Measurements from ENCODE around the gene AHCYL2. TPM values are rescaled to one million over a fixed set of nuclear protein-coding genes. Genes with fewer than 3 reads are reported as not detected.

The AHCYL2 gene
- polyA plus RNA-seq, 1 donor from 2014 or later = 39.9 TPM

DNA sequence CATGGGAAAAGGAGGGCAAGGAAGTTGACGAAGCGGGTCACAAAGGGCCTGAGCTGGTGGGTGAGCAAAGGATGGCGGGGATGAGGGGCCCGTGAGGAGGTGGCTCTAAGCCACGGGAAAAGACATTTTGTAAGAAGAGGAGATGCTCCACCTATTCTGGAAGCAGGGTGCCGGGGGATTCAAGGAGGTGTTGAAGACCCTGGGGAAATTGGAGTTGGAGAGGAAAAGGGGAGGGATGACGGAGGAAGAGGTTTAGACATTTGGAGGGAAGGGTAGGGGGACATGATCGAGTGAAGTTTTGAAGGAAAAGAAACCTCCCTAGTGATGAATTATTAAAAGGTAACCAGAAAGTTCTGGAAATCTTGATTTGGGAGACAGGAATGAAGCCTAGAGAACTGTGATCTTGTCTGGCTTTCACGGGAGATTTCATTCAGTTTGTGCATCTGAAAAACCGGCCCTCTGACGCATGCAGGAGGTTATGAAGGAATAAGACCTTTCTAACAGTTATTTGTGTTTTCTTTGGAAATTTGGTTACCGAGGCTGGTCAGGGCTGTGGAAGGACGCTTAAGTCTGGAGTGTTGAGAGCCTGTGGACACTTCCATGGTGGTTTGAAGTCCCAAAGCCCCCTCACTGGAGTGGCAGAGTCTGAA, 35.0 kb upstream of the AHCYL2 start:
- H3K9me2 ChIP-seq (ENCODE audit: insufficient read depth, low read length) = no peaks in the 10 kb centered on the region
- H3K4me2 ChIP-seq (ENCODE audit: low read length) = peak overlapping the region; percentile 85
- TF ChIP-seq EP300 (conservative IDR thresholded peaks at IDR 0.05; ENCODE audit: poor library complexity, severe bottlenecking) (no peak), POLR2AphosphoS5 (IDR thresholded peaks at IDR 0.05) (no peak), MXI1 (conservative IDR thresholded peaks at IDR 0.05; ENCODE audit: poor library complexity, severe bottlenecking) (no peak), EZH2 (IDR thresholded peaks at IDR 0.05; ENCODE audit: borderline replicate concordance, insufficient read depth, low read length, poor library complexity, severe bottlenecking) (no peak), TAF1 (IDR thresholded peaks at IDR 0.05; ENCODE audit: low read depth) (no peak), RAD21 (conservative IDR thresholded peaks at IDR 0.05) (no peak), SMC3 (conservative IDR thresholded peaks at IDR 0.05; ENCODE audit: poor library complexity) (no peak)
- TF ChIP-seq, protein P1, sequence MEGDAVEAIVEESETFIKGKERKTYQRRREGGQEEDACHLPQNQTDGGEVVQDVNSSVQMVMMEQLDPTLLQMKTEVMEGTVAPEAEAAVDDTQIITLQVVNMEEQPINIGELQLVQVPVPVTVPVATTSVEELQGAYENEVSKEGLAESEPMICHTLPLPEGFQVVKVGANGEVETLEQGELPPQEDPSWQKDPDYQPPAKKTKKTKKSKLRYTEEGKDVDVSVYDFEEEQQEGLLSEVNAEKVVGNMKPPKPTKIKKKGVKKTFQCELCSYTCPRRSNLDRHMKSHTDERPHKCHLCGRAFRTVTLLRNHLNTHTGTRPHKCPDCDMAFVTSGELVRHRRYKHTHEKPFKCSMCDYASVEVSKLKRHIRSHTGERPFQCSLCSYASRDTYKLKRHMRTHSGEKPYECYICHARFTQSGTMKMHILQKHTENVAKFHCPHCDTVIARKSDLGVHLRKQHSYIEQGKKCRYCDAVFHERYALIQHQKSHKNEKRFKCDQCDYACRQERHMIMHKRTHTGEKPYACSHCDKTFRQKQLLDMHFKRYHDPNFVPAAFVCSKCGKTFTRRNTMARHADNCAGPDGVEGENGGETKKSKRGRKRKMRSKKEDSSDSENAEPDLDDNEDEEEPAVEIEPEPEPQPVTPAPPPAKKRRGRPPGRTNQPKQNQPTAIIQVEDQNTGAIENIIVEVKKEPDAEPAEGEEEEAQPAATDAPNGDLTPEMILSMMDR (IDR thresholded peaks at IDR 0.05; ENCODE audit: poor library complexity, severe bottlenecking) = no peak
- TF ChIP-seq, protein P2, sequence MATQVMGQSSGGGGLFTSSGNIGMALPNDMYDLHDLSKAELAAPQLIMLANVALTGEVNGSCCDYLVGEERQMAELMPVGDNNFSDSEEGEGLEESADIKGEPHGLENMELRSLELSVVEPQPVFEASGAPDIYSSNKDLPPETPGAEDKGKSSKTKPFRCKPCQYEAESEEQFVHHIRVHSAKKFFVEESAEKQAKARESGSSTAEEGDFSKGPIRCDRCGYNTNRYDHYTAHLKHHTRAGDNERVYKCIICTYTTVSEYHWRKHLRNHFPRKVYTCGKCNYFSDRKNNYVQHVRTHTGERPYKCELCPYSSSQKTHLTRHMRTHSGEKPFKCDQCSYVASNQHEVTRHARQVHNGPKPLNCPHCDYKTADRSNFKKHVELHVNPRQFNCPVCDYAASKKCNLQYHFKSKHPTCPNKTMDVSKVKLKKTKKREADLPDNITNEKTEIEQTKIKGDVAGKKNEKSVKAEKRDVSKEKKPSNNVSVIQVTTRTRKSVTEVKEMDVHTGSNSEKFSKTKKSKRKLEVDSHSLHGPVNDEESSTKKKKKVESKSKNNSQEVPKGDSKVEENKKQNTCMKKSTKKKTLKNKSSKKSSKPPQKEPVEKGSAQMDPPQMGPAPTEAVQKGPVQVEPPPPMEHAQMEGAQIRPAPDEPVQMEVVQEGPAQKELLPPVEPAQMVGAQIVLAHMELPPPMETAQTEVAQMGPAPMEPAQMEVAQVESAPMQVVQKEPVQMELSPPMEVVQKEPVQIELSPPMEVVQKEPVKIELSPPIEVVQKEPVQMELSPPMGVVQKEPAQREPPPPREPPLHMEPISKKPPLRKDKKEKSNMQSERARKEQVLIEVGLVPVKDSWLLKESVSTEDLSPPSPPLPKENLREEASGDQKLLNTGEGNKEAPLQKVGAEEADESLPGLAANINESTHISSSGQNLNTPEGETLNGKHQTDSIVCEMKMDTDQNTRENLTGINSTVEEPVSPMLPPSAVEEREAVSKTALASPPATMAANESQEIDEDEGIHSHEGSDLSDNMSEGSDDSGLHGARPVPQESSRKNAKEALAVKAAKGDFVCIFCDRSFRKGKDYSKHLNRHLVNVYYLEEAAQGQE (IDR thresholded peaks at IDR 0.05; ENCODE audit: borderline replicate concordance) = no peak
- H3K27me3 ChIP-seq (ENCODE audit: insufficient read depth, low read depth, low read length) = no peaks in the 10 kb centered on the region
- no peak overlapping the region for H2AFZ ChIP-seq (ENCODE audit: low read depth, low read length)
- peak overlapping the region; percentile 66 for H3K9ac ChIP-seq (ENCODE audit: low read length)
- H4K20me1 ChIP-seq (ENCODE audit: insufficient read depth) = no peaks in the 10 kb centered on the region
- H3K27ac ChIP-seq (ENCODE audit: low read length) = no peak overlapping the region
- peaks cover 51% of the 10 kb centered on the region for H3K79me2 ChIP-seq (replicated peaks; ENCODE audit: insufficient read depth, low read length)
- H3K4me3 ChIP-seq (ENCODE audit: low read length) = peak overlapping the region; percentile 90
- no peaks in the 10 kb centered on the region for H3F3A ChIP-seq (ENCODE audit: insufficient read depth, low read length, poor library complexity, severe bottlenecking)
- H3K36me3 ChIP-seq (ENCODE audit: insufficient read depth, low read length) = no peaks in the 10 kb centered on the region
- H3K9me3 ChIP-seq (ENCODE audit: low read length) = no peaks in the 10 kb centered on the region

DNA sequence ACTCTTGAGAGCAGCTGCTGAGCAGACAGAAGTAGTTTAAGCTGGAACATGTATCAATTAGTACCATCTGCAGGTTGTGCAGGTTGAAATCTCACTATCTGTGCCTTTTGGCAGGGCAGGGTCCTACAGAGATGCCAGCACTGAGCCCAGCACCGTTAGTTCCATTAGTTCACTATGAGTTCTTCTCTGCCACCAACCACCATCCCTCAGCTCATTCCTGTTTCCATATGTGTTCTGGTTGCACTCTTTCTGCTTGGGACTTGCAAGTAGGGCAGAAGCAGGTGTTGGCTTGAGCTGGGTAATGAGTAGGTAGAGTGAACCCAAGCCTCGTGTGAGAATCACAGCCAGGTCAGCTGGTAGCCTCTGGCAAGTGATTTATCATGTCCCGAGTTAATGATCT, 33.6 kb upstream of the AHCYL2 start:
- H3K79me2 ChIP-seq (replicated peaks; ENCODE audit: insufficient read depth, low read length) = peaks cover 62% of the 10 kb centered on the region
- H3K4me2 ChIP-seq (ENCODE audit: low read length) = no peak overlapping the region
- no peaks in the 10 kb centered on the region for H3K36me3 ChIP-seq (ENCODE audit: insufficient read depth, low read length)
- H3K9me3 ChIP-seq (ENCODE audit: low read length) = no peaks in the 10 kb centered on the region
- no peaks in the 10 kb centered on the region for H3K9me2 ChIP-seq (ENCODE audit: insufficient read depth, low read length)
- H3F3A ChIP-seq (ENCODE audit: insufficient read depth, low read length, poor library complexity, severe bottlenecking) = no peaks in the 10 kb centered on the region
- H3K27ac ChIP-seq (ENCODE audit: low read length) = no peak overlapping the region
- H2AFZ ChIP-seq (ENCODE audit: low read depth, low read length) = no peak overlapping the region
- no peaks in the 10 kb centered on the region for H4K20me1 ChIP-seq (ENCODE audit: insufficient read depth)
- H3K9ac ChIP-seq (ENCODE audit: low read length) = no peak overlapping the region
- H3K27me3 ChIP-seq (ENCODE audit: insufficient read depth, low read depth, low read length) = no peaks in the 10 kb centered on the region
- TF ChIP-seq TAF1 (IDR thresholded peaks at IDR 0.05; ENCODE audit: low read depth) = no peak
- TF ChIP-seq EP300 (conservative IDR thresholded peaks at IDR 0.05; ENCODE audit: poor library complexity, severe bottlenecking) = no peak
- no peak for TF ChIP-seq MXI1 (conservative IDR thresholded peaks at IDR 0.05; ENCODE audit: poor library complexity, severe bottlenecking)
- TF ChIP-seq POLR2AphosphoS5 (IDR thresholded peaks at IDR 0.05) = no peak
- TF ChIP-seq RAD21 (conservative IDR thresholded peaks at IDR 0.05) = no peak
- no peak overlapping the region for H3K4me3 ChIP-seq (ENCODE audit: low read length)

All from neural cell (in vitro differentiated cells).